Epithelial cell of esophagus (primary cell): ENCODE results near the gene BFSP1.

Experiments used
- DNase-seq: peaks from one replicate; pipeline ENCODE4 v3.0.0; 2010; ENCODE audit warnings: low read depth
- H3K4me3 ChIP-seq: 2 replicates; pipeline ENCODE4 v1.5.1; 2011; ENCODE audit warnings: mild to moderate bottlenecking, low read length, control low read depth
- CTCF ChIP-seq: IDR thresholded peaks from 2 replicates; pipeline ENCODE4 v1.5.1; 2011; ENCODE audit warnings: low read depth, mild to moderate bottlenecking, low read length, control low read depth, inconsistent platforms; ENCODE audit not compliant: insufficient read depth; ENCODE audit errors: missing control alignments

BFSP1 gene

GRCh38 chr20:17571153-17571527, 40.0 kb upstream of the BFSP1 start:
- DNase-seq = no peak
- peak overlapping the region; percentile 95 for H3K4me3 ChIP-seq
- TF ChIP-seq CTCF = no peak

GRCh38 chr20:17570347-17571152, 39.4 kb upstream of the BFSP1 start:
- no peak for TF ChIP-seq CTCF
- H3K4me3 ChIP-seq = peak overlapping the region; percentile 95
- DNase-seq = peak; percentile 34

GRCh38 chr20:17569616-17570346, 38.6 kb upstream of the BFSP1 start, which contains the start of gene DSTN:
DSTN (plus strand) TSS chr20:17570075; CDS start chr20:17570209, 134 bp downstream.
- H3K4me3 ChIP-seq = peak within 1 kb of the TSS; percentile 95
- peak; percentile 96 for DNase-seq
- no peak for TF ChIP-seq CTCF

GRCh38 chr20:17568972-17569521, 37.9 kb upstream of the BFSP1 start:
- peak; percentile 98 for DNase-seq
- H3K4me3 ChIP-seq = peak overlapping the region; percentile 95
- no peak for TF ChIP-seq CTCF

GRCh38 chr20:17568045-17568788, 37.0 kb upstream of the BFSP1 start:
- H3K4me3 ChIP-seq = peak overlapping the region; percentile 95
- no peak for DNase-seq
- no peak for TF ChIP-seq CTCF

- H3K4me3 ChIP-seq = no peak overlapping the region
- no peak for TF ChIP-seq CTCF
- DNase-seq = no peak
Observed at GRCh38 chr20:17566345-17566744, 35.2 kb upstream of the BFSP1 start.
